MCF 10A (cell line): ENCODE data around the gene WDFY4. TPM values are rescaled to one million over a fixed set of nuclear protein-coding genes. Genes with fewer than 3 reads are reported as not detected.
"Not testable (repeated sequence)": the region's sequence is repeated elsewhere in the genome, so short reads cannot be mapped to it uniquely, and the experiment has no call there.

ENCODE experiments used
- BruUV-seq: library from RNA; stranded (reverse); fragments of 400-500 nt; replicated peaks from 2 replicates; lab custom pipeline; 2021; lab: Mats Ljungman, UMichigan
- CTCF ChIA-PET: fragments of 300-600 bp; sonication (Branson Sonifier 250); formaldehyde crosslinking; extraction: SDS; loops from one replicate; lab custom pipeline; 2021; ENCODE audit warnings: antibody characterized with exemption, inconsistent platforms; lab: Yijun Ruan, JAX
- POLR2A ChIA-PET: fragments of 300-600, 350-650 bp; sonication (Branson Sonifier 250); formaldehyde crosslinking; extraction: SDS; loops from one replicate; lab custom pipeline; 2020; ENCODE audit warnings: antibody characterized with exemption, inconsistent platforms; lab: Yijun Ruan, JAX
- DNase-seq: peaks from one replicate; pipeline ENCODE4 v3.0.0-alpha.2; 2018; ENCODE audit not compliant: unreplicated experiment
- H3K27ac Mint-ChIP-seq: one replicate; pipeline ENCODE4 v1.8.0; 2022; ENCODE audit warnings: mild to moderate bottlenecking, low read depth, mixed read lengths; ENCODE audit not compliant: unreplicated experiment
- H3K27me3 Mint-ChIP-seq: one replicate; pipeline ENCODE4 v1.8.0; 2022; ENCODE audit warnings: mixed read lengths; ENCODE audit not compliant: insufficient read depth, unreplicated experiment
- H3K36me3 Mint-ChIP-seq: one replicate; pipeline ENCODE4 v1.8.0; 2022; ENCODE audit warnings: mild to moderate bottlenecking, moderate library complexity, mixed read lengths; ENCODE audit not compliant: insufficient read depth, unreplicated experiment
- H3K4me1 Mint-ChIP-seq: one replicate; pipeline ENCODE4 v1.8.0; 2022; ENCODE audit warnings: mixed read lengths; ENCODE audit not compliant: insufficient read depth, unreplicated experiment
- H3K4me3 Mint-ChIP-seq: one replicate; pipeline ENCODE4 v1.8.0; 2022; ENCODE audit warnings: mild to moderate bottlenecking, moderate library complexity, mixed read lengths; ENCODE audit not compliant: unreplicated experiment
- H3K9me3 Mint-ChIP-seq: one replicate; pipeline ENCODE4 v1.8.0; 2022; ENCODE audit warnings: mixed read lengths; ENCODE audit not compliant: unreplicated experiment
- CTCF ChIP-seq: fragments of 200-600 bp; IDR thresholded peaks from one replicate; pipeline ENCODE4 v1.8.0; 2022; ENCODE audit warnings: antibody characterized with exemption, mild to moderate bottlenecking; ENCODE audit not compliant: unreplicated experiment
- intact Hi-C: fragments of 100-400 bp; cut with micrococcal nuclease; formaldehyde crosslinking; loops from 2 replicates; pipeline ENCODE4 v1.14.1; 2022
- total RNA-seq: library from RNA; stranded (reverse); gene quantifications from 2 replicates; pipeline ENCODE4 v1.2.3, GENCODE V29; 2022

WDFY4 gene
- total RNA-seq, 1 experiment from 2014 or later, result not detected

GRCh38 chr10:48640326-48640725 is 44.3 kb upstream of the WDFY4 start:
- H3K36me3 Mint-ChIP-seq, result no peaks in the 10 kb centered on the region
- no peaks in the 10 kb centered on the region for H3K4me1 Mint-ChIP-seq

GRCh38 chr10:48641099-48641690 is 43.5 kb upstream of the WDFY4 start:
- Mint-ChIP-seq H3K27me3 (peaks cover 24% of the 10 kb centered on the region), H3K9me3 (peaks cover 26% of the 10 kb centered on the region)
- POLR2A ChIA-PET, H3K4me3 Mint-ChIP-seq, H3K36me3 Mint-ChIP-seq, BruUV-seq, DNase-seq, intact Hi-C loops, H3K27ac Mint-ChIP-seq, H3K4me1 Mint-ChIP-seq: not testable (repeated sequence)
- CTCF ChIA-PET, result interaction anchor here (0.7 to 1.3 kb wide), 4 partner anchors 15 to 89 kb away, joined by 3 to 7 read pairs (median 4); no protein-coding TSS in a partner anchor

More at GRCh38 chr10:48640326-48640725, 44.3 kb upstream of the WDFY4 start:
- no peak overlapping the region for H3K27ac Mint-ChIP-seq
- peaks cover 26% of the 10 kb centered on the region for H3K9me3 Mint-ChIP-seq
- no peak for DNase-seq
- ChIA-PET CTCF (interaction anchor here (0.6 to 0.9 kb wide), 3 partner anchors 16 to 34 kb away, joined by 3 to 7 read pairs (median 3); no protein-coding TSS in a partner anchor), POLR2A (interaction anchor here (1.0 kb wide), 1 partner anchor 10 kb away, joined by 3 read pairs; no protein-coding TSS in a partner anchor)
- intact Hi-C loops, result no loop called here
- BruUV-seq, result no TSS peak
- peaks cover 16% of the 10 kb centered on the region for H3K27me3 Mint-ChIP-seq
- no peak overlapping the region for H3K4me3 Mint-ChIP-seq
- TF ChIP-seq CTCF, result no peak

GRCh38 chr10:48645600-48645999 is 39.1 kb upstream of the WDFY4 start:
- POLR2A ChIA-PET, result no interaction called here
- no TSS peak for BruUV-seq
- Mint-ChIP-seq H3K27me3 (peaks cover 10% of the 10 kb centered on the region), H3K27ac (no peak overlapping the region), H3K36me3 (no peaks in the 10 kb centered on the region), H3K9me3 (peaks cover under 1% of the 10 kb centered on the region), H3K4me1 (no peaks in the 10 kb centered on the region), H3K4me3 (no peak overlapping the region)
- intact Hi-C loops, result no loop called here
- no peak for DNase-seq
- CTCF ChIA-PET, result interaction anchor here (1.3 to 2.1 kb wide), 2 partner anchors 10 to 93 kb away, joined by 5 to 13 read pairs; no protein-coding TSS in a partner anchor
- TF ChIP-seq CTCF, result no peak

GRCh38 chr10:48647073-48647472 is 37.6 kb upstream of the WDFY4 start:
- H3K4me3 Mint-ChIP-seq, H3K9me3 Mint-ChIP-seq, H3K27ac Mint-ChIP-seq, intact Hi-C loops, BruUV-seq, H3K4me1 Mint-ChIP-seq, H3K36me3 Mint-ChIP-seq, POLR2A ChIA-PET, DNase-seq: not testable (repeated sequence)
- H3K27me3 Mint-ChIP-seq, result peaks cover 23% of the 10 kb centered on the region
- CTCF ChIA-PET, result interaction anchor here (2.9 kb wide), 1 partner anchor 10 kb away, joined by 20 read pairs; no protein-coding TSS in a partner anchor
